Stimulated activated CD4-positive, alpha-beta T cell treated with anti-CD3 and anti-CD28 coated beads, Interleukin-15, amount 100 ng/mL, for 1 hour (primary cell): Measurements from ENCODE around the gene PLK1.

Experiments
- DNase-seq, 2 donors: peaks; one replicate each; pipeline ENCODE4 v3.0.0-alpha.2; 2020; ENCODE audit warnings: low read depth in 1 of 2, low spot score in 1 of 2

PLK1 gene

DNA sequence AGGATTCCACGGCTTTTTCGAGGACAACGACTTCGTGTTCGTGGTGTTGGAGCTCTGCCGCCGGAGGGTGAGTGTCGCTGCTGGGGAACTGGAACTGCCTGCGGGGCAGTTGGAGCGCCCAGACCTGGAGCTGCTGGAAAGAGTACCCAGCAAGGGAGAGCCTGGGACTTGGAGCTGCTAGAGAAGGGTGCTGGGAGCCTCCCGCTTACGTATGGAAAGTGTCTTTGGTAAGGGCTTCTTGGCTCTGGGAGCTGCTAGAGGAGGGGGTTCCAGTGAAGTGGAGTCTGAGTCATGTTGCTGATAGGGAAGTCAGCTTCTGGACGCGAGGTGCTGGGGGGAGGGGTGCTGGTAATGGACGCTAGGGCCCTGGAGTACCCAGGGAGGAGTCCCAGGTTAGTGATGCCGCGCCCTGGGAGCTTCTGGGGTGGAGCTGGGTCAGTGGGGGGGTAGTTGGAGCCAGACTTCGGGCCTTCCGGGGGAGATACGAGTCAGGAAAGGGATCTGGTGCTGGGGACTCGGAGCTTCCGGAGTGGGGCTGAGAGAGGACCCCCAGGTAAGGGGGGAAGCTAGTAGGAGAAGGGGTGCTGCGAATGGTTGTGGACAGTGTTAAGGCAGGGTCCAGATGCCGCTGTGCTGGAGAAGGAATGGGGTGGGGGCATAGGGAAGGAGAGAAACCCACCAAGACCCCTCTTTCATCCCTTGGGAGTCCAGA is 741 bp downstream of the PLK1 start:
- no peak for DNase-seq

DNA sequence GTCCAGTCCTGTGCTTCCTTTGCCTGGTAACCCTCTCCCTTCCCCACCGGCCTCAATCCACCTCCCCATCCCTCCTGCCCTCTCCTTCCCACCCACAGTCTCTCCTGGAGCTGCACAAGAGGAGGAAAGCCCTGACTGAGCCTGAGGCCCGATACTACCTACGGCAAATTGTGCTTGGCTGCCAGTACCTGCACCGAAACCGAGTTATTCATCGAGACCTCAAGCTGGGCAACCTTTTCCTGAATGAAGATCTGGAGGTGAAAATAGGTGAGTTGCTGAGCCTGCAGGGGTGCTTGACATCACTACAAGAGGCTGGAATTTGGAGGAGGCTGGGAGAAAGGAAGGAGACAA is 1.3 kb downstream of the PLK1 start:
- no peak for DNase-seq

DNA sequence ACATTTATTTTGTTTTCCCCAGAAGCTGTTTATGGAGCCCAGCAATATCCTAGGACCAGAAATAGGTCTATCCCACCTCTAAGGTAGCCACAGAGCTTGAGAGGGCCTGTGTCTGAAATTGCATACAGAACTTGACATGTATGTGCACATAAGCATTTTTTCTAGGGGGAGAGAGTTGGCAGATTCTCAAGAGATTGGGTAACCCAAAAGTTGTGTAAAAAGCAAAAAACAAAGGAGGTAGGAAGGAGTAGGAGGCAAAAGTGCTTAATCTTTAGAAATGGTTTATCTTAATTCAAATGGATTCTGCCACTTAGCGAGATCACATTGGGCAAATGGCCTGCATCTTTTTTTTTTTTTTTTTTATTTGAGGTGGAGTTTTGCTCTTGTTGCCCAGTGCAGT is 3.5 kb downstream of the PLK1 start:
- DNase-seq, result no peak

DNA sequence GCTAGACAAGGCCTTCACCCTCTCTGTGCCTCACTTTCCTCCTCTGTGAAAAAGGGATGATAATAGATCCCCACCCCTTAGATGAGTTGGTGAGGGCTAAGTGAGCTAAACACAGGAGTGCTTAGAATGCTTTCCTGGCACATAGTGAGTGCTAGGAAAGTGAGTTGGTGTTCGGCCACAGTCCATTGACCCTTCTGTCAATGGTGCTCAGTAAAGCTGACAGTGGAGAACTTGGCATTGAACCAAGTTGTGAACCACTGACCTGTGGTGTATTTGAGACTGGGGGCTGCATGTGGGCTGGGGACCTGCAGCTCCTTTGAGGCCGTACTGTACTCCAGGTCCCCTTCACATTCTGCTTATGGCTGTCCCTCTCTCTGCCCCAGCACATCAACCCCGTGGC is 4.8 kb downstream of the PLK1 start:
- DNase-seq, result no peak

DNA sequence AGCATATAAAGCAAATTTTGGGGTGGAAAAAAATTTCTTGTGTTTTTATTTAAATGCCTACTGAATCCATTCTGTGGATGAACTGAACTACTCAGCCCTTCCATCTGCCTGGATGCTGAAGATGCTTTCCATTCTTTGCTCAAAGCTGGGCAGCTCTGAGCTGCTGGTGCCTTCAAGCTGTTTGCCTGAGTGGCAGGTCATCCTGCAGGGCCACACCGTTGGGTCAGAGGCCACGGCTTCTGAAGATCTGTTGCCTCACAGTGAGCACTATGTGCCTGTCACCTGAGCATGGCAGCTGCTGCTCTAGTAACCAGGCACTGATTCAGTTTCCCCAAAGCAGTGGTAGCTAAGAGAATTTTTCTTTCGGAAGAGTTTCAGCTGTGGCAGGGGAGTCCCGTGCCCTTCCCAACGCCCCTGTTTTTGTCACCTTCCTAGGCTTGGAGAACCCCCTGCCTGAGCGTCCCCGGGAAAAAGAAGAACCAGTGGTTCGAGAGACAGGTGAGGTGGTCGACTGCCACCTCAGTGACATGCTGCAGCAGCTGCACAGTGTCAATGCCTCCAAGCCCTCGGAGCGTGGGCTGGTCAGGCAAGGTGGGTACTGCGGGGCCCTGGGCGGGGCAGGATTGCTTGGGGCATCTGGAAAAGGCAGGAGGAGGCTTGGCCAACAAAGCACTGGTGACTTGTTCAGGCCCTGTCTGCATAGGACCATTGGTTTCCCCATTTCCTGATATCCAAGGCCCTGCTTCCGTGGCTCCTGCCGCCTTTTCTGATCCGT is 8.5 kb downstream of the PLK1 start:
- no peak for DNase-seq

DNA sequence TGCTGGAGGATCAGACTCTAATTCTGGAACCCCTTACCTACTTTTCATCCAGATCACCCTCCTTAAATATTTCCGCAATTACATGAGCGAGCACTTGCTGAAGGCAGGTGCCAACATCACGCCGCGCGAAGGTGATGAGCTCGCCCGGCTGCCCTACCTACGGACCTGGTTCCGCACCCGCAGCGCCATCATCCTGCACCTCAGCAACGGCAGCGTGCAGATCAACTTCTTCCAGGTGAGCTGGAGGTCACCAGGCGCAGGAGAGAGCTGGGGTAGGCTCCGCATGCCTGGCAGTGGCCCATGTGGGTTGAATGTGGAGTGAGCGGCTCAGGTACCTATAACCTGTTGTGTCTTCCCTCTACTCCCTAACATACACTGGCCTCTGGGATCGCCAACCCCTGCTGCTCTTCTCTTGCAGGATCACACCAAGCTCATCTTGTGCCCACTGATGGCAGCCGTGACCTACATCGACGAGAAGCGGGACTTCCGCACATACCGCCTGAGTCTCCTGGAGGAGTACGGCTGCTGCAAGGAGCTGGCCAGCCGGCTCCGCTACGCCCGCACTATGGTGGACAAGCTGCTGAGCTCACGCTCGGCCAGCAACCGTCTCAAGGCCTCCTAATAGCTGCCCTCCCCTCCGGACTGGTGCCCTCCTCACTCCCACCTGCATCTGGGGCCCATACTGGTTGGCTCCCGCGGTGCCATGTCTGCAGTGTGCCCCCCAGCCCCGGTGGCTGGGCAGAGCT is 10.9 kb downstream of the PLK1 start:
- DNase-seq, result no peak

DNA sequence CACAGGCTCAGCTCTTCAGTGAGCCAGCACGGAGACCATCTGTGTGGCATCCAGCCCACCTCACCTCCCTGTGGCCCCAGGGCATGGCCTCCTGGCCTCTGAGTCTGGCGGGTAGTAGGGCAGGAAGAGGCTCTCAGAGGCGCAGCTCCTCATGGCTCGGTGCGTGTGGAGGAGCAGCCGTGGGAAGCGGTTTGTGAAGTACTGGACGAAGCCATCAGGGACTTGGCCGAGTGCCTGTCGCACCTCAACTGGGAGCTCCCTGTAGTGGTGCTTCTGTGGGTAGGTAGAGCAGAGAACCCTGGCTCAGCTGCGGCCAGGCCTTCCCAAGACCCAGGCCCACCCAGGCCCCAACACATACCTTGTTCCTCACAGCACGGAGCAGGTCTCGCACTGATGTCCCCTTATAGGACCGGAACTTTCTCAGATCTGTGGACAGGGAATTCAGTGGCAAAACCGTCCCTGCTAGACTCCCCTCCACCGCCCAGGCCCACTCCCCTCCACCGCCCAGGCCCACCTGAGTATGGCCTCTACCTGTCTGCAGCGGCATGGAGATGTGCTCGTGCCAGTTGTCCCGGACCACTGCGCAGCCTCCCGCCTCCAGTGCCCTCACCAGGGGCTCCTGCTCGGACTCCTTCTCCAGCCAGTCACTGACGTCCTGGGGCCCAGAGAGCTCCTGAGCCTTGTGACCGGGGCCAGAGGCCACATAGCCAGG is 12.2 kb downstream of the PLK1 start:
- DNase-seq, result no peak

DNA sequence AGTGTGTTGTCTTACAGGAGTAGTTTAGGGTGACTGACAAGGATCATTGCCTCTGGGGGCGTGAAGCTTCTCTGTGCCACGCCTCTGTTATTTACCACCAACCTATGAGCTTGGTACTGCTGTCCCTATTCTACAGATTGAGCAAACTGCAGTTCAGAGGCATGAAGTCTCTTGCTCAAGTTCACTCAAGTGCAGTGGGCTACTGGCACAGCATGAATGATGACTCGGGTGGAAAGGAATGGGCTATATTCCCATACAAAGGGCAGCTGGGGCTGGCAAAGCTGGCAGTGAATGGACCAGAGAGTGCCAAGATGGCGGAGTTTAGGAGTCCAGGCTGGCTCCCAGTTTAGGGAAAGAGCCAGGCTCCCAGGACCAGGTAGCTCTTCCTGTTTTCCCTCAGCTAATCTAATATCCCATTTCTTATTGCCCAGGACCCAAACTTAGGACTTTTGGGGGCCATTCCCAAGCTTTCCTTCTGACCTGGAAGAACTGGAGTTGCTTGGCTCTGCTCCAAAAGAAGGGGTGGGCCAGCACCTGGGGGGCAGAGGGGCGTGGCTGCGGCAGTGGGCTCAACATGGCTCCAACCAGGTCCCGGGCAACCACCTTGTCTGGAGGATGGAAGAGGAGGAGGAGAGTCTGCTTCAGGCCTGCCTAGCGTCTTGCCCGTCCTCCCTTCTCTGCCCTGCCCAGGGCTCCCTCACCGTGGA is 12.9 kb downstream of the PLK1 start:
- no peak for DNase-seq

DNA sequence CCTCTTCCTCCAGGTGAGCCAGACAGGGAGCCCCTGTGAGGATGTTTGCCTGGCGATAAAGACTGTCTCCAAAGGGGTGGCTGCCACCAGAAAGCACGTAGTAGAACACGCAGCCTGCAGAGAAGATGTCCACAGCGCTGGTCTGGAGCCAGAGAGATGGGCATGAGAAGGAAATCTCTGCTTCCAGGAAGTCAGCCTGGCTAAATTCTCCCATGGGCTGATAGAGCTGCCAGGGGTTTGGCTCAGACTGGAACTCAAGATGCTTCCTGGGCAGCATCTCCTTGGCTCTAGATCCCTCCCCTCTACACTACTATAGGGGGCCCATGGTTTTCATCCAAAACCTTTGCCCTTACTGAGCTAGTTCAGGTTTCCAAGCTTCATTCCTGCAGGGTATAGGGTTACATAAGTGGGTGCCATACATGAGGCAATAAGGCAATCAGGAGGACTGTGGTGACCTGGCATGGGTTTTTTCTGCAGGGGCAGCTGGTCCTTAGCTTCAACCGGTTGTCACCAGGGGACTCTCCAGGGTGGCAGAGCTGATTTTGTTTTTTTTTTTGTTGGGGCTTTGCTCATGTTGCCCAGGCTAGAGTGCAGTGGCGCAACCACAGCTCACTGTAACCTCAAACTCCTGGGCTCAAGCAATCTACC is 13.6 kb downstream of the PLK1 start:
- no peak for DNase-seq

DNA sequence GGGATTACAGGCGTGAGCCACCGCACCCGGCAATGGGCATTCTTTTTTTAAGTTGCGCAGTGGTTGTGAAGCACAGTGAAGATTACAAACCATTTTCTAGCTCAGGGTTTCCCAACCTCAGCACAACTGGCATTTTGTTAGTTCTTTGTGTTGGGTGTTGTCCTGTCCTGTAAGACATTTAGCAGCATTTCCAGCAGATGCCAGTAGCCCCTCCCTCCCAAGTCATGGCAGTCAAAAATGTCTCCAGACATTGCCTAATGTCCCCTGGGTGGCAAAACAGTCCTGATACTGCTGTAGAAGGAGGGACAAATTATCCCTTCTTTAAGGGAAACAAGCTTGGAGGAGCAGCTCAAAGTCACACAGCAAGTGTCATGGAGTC is 15.6 kb downstream of the PLK1 start:
- no peak for DNase-seq

DNA sequence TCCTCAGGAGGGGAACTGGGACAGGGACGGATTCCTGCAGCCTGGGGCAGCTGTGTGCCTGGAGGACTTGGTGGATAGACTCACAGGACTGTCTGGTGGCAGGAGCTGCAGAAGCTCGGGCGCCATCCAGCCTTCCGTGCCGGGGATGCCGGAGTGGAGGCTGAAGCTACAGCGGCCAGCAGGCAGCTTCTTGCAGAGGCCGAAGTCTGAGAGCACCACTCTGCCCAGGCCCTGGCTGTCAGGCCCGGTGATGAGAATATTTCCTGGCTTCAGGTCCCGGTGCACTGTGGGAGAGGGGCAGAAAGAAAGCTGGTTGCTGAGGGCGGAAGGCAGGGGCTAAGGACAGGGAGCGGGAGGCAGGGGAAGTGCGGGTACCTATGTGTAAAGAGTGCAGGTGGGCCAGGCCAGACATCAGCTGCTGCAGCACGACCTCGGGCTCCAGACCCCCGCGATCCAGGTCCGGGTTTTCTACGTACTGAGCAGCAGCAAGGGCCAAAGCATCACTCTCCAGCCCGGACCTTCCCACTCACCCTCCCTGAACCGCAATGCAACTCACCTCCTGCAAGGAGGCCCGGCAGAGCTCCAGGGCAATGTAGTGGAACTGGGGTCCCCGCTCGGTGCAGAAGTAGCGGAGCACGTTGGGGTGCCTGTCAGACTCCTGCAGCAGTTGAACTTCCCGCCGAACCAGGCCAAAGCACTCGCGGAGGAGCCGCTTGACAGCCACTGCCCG is 16.1 kb downstream of the PLK1 start:
- no peak for DNase-seq

DNA sequence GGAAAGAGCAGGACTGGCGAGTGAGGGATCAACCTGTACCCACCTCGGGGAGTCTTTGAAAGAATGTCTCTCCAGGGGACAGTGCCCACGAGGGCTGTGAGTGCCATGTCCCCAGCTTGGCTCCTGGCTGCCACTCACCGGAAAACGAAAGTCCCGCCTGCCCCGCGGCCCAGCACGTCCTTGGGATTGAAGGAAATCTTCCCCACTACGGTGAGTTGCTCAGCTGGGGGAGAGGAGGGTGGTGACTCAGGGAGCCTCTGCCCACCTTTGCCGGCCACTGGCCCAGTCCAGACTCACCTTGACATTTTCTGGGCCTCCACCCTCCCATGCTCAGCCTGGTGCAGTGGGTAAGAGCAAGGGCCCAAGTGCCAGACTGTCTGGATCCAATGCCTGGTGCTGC is 17.1 kb downstream of the PLK1 start:
- no peak for DNase-seq

DNA sequence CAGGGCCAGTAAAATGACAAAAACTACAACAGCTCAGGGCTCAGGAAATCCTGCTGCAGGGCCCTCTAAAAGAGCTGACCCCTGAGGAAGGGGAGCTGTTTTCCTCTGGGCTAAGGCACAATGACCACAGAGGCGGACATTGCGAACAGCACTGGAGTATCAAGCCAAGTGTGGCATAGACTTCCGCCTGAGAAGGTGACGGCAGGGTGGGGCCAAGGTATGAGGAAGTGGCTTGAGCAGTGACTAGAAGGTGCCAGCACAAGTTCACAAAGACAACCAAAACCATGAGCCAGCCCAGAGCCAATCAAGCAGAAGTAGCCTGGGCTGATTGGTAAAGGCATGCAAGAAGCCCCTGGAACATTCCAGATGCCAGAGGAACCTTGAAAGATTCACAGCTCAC is 20.4 kb downstream of the PLK1 start:
- DNase-seq, result no peak

DNA sequence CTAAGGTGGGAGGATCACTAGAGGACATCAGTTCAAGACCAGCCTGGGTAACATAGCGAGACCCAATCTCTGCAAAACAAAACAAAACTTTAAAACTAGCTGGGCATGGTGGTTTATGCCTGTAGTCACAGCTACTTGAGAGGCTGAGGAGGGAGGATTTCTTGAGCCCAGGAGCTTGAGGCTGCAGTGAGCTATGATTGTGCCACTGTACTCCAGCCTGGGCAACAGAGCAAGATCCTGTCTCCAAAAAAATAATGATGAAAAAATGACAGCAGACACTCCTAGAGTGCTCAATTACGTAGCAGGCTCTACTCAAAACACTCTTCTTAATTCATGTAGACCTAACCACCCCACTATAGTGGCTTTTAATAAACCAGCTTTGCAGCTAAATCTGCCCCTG is 21.4 kb downstream of the PLK1 start:
- DNase-seq, result no peak

DNA sequence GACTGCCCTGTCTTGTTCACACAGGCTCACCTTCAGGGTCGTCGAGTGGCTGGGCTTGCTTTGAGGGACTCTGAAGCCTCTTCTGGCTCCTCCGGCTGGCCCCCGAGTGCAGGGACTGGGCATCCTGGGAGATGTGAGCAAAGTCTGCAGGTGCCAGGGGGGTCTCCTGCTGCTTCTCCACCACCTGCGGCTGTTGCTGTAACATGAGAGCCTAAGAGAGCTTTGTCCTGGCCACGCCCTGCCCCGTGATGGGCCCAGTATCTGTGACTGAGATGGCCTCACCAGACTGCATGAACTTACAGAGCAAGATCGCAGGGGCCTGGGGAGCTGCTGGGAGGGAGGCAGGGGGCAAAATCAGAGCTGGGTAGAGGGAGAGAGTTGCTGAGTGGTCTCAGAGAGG is 21.8 kb downstream of the PLK1 start:
- no peak for DNase-seq

DNA sequence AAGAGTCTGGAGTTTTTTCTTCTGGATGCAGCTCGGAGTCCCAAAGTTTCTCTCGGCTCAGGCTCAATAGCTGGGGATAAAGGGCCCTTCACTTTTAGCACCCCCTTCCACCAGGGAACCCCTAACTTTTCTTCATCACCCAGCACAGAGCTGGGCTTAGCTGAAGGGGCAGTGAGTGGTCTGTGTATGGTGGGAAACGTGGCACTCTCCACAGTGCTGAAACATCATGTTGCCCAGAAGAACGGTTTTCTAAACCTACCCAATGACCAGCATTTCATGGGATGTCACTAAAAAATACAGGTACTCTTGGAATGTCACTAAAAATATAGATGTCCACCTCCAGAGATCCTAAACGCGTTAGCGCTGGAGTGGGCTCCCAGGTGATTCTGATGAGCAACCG is 22.4 kb downstream of the PLK1 start:
- no peak for DNase-seq

DNA sequence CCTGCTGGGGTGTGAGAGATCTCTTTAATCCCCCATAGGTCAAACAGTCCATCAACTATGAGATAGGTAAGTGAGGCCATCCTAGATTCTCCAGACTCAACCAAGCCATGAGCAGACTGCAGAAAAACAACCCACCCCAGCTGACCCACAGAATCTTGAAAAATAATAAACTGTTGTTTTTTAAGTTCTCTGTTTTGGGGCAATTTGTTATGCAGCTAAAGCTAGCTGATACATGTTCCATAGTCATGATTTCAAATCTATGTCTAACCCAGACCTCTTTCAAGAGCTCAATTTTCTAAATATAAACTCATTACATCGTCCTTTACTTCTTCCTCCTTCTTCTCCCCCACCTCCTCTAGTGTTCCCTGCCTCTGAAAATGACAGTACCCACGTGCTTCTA is 24.3 kb downstream of the PLK1 start:
- DNase-seq, result no peak

DNA sequence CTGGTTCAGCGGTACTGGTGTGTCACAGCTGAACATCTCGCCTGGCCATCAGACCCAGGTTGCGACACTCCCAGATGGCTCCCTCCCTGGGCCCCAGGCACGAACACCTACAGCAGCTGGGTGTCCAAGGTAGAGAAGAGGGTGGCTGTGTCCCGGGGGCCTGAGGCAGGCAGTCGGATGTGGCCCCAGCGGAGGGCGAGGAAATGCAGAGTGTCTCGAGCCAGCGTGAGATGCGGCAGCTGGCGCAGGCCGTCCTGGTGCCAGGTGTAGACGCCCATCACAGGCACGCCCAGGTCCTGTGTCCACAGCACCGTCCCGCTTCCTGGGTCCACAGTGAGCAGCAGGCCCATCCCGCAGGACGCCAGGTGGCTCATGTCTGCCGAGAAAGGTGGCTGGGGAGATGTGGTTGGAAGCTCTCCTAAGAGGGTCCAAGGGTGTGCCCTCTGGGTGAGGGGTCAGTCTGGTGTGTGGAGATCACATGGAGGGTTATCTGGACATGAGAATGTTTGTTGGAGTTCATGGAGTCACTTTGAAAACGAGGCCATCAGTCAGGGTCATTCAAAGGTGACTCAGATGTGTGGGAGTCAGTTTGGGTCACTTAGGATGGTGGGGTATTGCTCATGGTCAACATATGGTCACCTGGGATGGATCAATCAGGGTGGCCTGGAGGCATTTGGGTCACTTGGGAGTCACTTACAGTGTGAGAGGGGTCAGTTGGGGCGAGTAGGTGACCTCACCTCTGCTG is 26.3 kb downstream of the PLK1 start:
- DNase-seq, result no peak

DNA sequence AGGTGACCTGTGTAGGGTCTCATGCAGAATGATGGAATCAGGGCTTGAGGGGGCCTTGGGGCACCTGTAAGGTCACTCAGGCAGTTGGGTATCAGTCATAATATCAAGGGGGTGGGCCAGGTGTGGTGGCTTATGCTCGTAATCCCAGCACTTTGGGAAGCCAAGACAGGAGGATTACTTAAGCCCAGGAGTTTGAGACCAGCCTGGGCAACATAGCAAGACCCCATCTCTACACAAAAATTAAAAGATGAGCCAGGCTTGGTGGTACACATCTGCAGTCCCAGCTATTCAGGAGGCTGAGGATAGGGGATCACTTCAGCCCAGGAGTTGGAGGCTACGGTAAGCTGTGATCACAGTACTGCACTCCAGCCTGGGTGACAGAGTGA is 26.8 kb downstream of the PLK1 start:
- no peak for DNase-seq
